GM20431 (cell line): Measurements from ENCODE around the gene AZU1.
"Not testable (repeated sequence)": the region's sequence is repeated elsewhere in the genome, so short reads cannot be mapped to it uniquely, and the experiment has no call there.

Experiments
- in situ Hi-C: fragments of 300-500 bp; cut with MseI, MboI; formaldehyde crosslinking; loops from one replicate; pipeline ENCODE4 v1.15.0; 2020; ENCODE audit warnings: low sequenced_read_pairs; ENCODE audit not compliant: unreplicated experiment

The AZU1 gene

DNA sequence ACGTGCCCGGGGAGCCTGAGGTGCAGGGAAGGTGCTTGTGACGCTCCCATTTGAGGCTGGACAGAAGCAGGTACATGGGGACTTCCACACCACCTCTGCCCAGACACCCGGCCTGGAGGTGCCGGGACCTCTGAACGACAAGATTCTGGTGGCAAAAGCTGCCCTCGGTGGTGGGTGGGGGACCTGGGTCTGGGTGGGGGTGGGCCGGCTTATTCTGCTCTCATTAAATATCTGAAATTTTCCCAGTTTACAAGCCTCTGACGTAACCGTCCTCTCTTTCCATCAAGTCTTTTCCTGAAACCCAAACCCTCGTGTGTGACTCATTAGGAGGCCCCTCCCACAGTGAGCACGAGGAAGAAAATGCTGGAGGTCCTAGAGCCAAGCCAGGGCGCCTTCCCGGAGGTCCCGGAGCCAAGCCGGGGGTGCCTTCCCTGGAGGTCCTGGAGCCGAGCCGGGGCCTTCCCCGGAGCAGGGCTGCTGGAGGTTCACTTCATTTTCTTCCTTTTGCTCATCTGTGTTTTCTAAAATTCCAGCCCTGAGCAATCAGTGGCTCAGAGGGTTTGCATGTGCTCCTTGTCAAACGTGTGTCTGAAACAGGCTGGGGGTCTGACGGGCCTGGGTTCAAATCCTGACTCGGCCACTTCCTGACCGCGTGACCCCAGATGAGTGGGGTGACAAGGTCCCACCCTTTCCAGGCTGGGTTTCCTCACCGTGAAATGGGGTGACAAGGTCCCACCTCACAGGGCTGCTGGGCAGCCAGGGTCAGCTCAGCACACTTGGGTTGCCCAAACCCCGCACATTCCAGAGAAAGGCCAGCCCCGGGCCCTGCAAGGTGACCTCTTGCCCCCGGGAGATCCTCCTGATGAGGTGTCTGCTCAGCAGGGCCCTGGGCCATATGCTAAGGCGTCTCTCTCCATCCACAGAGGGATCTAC is 41.9 kb downstream of the AZU1 start:
- in situ Hi-C loops = loop anchor here (10.0 kb wide), 1 partner anchor 55 kb away; the partner anchor contains the start of gene ARID3A

DNA sequence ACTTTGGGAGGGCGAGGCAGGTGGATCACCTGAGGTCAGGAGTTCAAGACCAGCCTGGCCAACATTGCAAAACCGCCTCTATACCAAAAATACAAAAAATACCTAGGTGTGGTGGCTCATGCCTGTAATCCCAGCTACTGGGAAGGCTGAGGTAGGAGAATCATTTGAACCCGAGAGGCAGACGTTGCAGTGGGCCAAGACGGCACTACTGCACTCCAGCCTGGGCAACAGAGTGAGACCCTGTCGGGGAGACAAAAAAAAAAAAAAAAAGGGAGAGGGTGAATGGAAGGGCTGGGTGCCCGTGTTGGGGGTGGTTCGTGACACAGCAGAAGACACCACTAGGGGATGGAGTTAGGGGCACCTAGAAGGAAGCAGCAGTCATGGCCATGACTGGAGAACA is 42.7 kb downstream of the AZU1 start:
- in situ Hi-C loops = no loop called here

DNA sequence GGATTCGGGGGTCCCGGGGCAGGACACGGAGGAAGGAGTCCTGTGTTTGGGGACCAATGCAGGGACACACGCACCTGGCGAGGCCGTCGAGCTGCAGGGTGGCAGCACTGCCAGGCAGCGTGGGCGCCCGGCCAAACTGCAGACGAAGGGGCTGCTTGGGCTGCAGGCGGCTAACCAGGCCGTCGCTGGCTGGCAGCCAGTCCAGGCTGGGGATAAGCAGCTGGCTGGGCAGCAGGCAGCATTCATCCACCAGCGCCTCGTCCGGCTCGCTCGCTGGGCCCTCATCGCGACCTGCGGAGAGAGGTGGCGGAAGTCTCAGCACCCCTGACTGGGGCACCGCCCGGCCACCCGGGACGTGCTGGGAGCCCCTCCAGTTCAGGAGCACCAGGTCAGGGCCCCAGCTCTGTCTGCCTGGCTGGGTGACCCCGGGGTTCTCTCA is 43.3 kb downstream of the AZU1 start:
- in situ Hi-C loops = no loop called here

DNA sequence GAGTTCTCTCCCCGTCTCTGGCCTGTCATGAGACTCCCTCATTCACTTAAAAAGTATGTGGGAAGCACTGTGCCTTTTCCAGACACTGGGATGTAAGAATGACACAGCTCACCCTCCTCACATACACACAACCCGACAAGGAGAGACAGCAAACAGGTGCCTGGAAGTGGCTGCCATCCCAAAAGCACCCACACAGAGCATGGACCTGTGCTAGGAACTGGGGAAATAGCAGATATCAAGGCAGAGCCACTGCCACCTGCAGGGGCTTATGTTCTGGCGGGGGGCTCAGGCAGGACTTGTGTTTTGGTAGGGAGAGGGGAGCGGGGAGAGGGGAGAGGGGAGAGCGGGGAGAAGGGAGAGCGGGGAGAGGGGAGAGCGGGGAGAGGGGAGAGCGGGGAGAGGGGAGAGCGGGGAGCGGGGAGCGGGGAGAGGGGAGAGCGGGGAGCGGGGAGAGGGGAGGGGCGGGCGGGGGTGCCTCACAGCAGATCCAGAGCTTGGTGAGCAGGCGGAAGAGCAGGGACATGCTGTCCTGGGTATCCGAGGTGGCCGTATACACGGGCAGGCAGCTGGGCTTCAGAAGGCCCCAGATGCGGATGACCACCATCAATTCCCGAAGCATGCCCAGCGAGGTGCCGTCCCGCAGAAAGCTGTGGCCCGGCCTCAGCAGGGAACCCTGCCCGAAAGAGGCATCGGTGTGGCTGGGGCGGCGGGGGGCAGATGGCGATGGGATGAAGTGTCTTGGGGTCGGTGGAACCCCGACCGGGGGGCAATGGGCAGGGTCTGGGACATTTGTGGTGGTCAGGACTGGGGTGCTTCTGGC is 44.0 kb downstream of the AZU1 start:
- in situ Hi-C loops = no loop called here

DNA sequence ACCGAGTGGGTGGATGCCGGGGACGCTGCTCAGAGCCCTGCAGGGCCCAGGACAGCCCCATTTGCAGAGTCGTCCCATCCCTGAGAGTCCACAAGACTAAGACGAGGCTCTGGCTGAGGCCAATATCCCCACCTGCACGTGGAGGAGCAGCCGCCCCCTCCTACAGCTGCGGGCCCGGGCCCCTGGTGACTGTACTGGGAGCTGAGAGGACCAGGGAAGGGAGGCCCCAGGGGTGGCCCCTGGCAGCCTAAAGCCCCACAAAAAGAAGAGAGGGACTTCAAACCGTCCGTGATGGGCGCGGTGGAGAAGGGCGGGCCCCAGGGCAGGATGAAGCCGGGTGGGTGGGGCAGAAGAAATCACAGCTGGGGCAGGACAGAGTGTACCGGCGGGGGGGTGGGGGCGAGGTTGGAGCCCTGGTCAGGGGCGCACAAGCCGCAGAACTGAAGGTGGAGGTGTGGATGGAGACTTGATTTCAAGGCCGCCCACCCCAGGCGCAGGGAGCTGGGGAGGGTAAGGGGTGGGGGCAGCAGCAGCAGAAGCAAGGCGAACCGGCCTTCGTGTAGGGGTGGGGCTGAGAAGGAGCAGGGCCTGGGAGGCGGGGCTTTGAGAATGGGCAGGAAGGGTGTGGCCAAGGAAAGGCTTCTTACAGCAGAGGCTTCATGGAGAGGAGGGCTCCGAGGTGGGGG is 44.8 kb downstream of the AZU1 start:
- in situ Hi-C loops = no loop called here

DNA sequence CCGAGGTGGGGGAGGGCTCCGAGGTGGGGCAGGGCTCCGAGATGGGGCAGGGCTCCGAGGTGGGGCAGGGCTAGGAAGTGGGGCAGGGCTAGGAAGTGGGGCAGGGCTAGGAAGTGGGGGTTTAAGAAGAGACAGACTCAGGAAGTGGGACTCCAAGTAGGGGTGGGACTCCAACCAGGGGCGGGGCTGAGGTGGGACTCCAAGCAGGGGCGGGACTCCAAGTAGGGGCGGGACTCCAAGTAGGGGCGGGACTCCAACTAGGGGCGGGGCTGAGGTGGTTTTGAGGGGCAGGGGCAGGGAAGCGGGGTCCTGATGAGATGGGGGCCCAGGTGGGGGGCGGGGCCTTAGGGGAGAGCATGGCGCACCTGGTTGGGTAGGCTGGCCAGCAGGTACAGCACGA is 45.4 kb downstream of the AZU1 start:
- in situ Hi-C loops = no loop called here

DNA sequence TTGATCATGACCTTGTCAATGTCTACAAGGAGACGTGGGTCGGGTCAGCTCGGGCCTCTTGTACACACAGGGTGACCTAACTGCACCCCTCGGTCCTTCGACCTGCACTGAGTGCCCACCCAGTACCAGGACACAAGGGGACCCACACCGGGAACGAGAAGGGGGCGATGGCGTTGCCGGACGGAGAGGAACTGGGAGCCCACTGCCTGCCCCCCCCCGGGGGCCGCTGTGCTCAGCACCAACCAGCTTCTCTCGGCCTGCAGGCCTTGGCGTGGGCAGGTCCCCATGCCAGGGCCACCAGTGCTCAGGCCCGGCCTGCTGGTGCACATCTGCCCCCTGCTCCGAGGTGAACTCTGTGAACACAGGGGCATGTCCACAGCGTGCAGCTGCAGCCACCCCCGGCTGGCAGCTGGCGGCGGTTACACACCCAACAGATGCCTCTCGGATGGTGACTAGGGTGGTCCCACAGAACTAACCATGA is 46.0 kb downstream of the AZU1 start:
- in situ Hi-C loops = no loop called here

DNA sequence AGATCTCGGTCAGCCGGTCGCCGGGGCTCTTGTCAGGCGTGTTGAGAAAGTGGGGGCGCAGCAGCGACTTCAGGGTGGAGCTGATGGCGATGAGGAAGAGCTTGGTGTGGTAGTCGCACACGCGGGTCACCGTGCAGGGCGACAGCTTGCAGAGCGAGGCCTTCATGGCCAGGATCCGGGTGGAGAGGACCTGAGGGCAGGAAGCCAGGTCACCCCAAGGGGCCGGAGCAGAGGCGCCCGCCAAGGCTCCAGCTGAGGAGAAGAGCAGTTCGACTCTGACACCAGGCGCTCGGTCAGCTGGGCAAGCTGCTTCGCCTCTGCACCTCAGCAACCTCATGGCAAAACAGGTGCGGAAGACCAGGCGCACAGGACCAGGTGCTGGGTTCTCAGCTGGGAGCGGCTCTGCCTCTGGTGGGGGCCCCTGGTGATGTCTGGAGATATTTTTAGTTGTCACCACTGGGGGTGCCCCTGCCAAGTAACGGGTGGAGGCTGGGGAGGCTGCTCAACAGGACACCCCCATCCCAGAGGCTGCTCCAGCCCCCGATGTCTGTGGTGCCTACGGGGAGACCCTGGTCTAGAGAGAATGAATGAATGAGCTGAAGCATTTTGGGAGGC is 47.7 kb downstream of the AZU1 start:
- in situ Hi-C loops = no loop called here

DNA sequence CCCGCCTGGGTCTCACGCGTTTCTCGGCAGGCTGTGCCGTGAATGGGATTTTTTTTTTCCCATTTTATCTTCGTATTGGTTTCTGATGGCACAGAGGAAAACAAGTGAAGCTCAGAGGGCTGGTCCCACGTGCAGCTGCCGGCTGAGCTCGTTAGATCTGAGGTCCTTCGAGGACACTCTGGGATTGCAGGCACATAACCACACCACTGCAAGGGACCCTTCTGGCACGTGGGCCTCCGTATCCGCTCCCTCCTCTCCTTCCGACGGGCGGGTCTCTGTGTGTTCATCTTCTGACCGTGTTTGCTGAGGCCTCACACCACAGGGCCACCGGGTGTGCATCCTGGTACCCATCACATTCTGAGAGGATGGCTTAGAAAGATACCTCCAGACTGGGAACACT is 48.5 kb downstream of the AZU1 start:
- in situ Hi-C loops = no loop called here

DNA sequence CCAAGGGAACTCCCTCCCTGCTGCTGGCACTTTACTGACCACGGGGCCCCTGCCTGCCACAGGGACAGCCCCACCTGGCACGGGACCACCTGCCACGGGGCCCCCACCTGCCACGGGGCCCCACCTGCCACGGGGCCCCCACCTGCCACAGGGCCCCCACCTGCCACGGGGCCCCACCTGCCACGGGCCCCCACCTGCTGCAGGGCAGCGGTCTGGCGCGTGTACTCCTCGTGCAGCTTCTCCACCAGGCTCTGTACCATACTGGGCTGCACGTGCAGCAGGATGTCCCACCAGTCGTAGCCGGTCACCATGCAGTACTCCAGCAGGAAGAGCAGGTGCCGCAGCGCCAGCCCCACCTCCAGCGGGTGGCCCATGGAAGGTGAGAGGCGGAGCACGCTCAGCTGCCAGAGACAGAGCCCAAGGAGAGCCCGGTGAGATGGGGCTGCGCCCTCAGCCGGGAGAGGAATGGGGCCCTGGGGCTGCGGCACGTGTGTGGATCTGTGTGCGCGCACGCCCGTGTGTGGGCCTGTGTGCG is 49.2 kb downstream of the AZU1 start:
- in situ Hi-C loops = no loop called here

DNA sequence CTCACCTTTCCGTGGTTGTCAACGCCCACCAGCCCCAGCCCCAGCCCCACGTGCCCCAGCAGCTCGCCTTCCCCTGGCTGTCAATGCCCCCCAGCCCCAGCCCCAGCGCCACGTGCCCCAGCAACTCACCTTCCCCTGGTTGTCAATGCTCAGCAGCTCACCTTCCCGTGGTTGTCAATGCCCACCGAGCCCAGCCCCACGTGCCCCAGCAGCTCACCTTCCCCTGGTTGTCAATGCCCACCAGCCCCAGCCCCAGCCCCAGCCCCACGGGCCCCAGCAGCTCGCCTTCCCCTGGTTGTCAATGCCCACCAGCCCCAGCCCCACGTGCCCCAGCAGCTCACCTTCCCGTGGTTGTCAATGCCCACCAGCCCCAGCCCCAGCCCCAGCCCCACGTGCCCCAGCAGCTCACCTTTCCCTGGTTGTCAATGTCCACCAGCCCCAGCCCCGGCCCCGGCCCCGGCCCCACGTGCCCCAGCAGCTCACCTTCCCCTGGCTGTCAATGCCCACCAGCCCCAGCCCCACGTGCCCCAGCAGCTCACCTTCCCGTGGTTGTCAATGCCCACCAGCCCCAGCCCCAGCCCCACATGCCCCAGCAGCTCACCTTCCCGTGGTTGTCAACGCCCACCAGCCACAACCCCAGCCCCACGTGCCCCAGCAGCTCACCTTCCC is 50.5 kb downstream of the AZU1 start:
- in situ Hi-C loops = not testable (repeated sequence)

DNA sequence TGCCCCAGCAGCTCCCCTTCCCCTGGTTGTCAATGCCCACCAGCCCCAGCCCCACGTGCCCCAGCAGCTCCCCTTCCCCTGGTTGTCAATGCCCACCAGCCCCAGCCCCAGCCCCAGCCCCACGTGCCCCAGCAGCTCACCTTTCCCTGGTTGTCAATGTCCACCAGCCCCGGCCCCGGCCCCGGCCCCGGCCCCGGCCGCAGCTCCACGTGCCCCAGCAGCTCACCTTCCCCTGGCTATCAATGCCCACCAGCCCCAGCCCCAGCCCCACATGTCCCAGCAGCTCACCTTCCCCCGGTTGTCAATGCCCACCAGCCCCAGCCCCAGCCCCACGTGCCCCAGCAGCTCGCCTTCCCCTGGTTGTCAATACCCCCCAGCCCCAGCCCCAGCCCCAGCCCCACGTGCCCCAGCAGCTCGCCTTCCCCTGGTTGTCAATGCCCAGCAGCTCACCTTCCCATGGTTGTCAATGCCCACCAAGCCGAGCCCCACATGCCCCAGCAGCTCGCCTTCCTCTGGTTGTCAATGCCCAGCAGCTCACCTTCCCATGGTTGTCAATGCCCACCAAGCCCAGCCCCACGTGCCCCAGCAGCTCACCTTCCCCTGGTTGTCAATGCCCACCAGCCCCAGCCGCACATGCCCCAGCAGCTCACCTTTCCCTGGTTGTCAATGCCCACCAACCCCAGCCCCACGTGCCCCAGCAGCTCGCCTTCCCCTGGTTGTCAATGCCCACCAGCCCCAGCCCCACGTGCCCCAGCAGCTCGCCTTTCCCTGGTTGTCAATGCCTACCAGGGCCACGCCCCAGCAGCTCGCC is 51.3 kb downstream of the AZU1 start:
- in situ Hi-C loops = not testable (repeated sequence)

DNA sequence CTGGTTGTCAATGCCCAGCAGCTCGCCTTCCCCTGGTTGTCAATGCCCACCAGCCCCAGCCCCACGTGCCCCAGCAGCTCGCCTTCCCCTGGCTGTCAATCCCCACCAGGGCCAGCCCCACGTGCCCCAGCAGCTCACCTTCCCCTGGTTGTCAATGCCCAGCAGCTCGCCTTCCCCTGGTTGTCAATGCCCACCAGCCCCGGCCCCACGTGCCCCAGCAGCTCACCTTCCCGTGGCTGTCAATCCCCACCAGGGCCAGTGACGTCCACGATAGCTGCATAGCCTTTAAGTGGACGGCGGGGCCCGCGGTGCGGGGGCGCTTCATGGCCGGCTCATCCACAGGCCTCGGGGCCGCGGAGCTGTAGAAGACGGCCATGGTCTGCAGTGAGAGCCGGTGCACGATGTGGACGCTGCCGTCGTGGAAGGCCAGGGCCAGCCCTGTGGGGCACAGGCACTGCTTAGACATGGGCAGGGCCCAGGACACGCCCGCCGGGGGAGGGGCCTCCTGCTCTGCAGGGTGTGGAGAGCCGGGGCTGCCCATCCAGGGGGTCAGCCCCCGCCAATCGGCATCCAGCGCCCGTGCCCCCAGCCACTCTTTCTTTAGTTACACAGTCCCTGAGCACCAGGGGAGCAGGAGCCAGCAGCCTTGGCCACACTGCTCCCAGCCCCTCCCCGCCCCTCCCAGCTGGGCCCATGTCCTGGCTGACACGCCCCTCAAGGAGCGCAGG is 52.2 kb downstream of the AZU1 start:
- in situ Hi-C loops = no loop called here
